H9 (cell line): ENCODE measurements around the gene RAB19. TPM values are rescaled to one million over a fixed set of nuclear protein-coding genes. Genes with fewer than 3 reads are reported as not detected.

Experiments
- DNase-seq: peaks from one replicate; pipeline ENCODE4 v3.0.0-alpha.2; 2017
- H2AFZ ChIP-seq: one replicate; pipeline ENCODE4 v1.6.1; 2013; ENCODE audit warnings: mild to moderate bottlenecking, low read length, control low read depth, moderate library complexity
- H2AK5ac ChIP-seq: 2 replicates; pipeline ENCODE4 v1.6.1; 2013; ENCODE audit warnings: low read length, control low read depth, mixed read lengths; ENCODE audit not compliant: insufficient read length
- H2BK120ac ChIP-seq: one replicate; pipeline ENCODE4 v1.6.1; 2013; ENCODE audit warnings: low read depth, mild to moderate bottlenecking, low read length, control low read depth, inconsistent platforms; ENCODE audit not compliant: poor library complexity, severe bottlenecking
- H2BK12ac ChIP-seq: 2 replicates; pipeline ENCODE4 v1.6.1; 2013; ENCODE audit warnings: low read length, control low read depth, mixed read lengths, low read depth; ENCODE audit not compliant: insufficient read length
- H2BK15ac ChIP-seq: 2 replicates; pipeline ENCODE4 v1.6.1; 2013; ENCODE audit warnings: low read depth, low read length, control low read depth
- H2BK20ac ChIP-seq: one replicate; pipeline ENCODE4 v1.6.1; 2013; ENCODE audit warnings: low read depth, mild to moderate bottlenecking, low read length, control low read depth, inconsistent platforms; ENCODE audit not compliant: poor library complexity, severe bottlenecking
- H2BK5ac ChIP-seq: 2 replicates; pipeline ENCODE4 v1.6.1; 2013; ENCODE audit warnings: low read length, control low read depth, mixed read lengths; ENCODE audit not compliant: insufficient read length
- H3K14ac ChIP-seq: 2 replicates; pipeline ENCODE4 v1.6.1; 2013; ENCODE audit warnings: low read length, control low read depth; ENCODE audit not compliant: insufficient read depth
- H3K18ac ChIP-seq: 2 replicates; pipeline ENCODE4 v1.6.1; 2013; ENCODE audit warnings: low read depth, mild to moderate bottlenecking, mixed read lengths, low read length, control low read depth; ENCODE audit not compliant: insufficient read length
- H3K23ac ChIP-seq: 2 replicates; pipeline ENCODE4 v1.6.1; 2013; ENCODE audit warnings: low read length, control low read depth, mixed read lengths, low read depth; ENCODE audit not compliant: insufficient read length
- H3K23me2 ChIP-seq: 2 replicates; pipeline ENCODE4 v1.6.1; 2013; ENCODE audit warnings: low read depth, mild to moderate bottlenecking, mixed read lengths, low read length, control low read depth; ENCODE audit not compliant: insufficient read length, poor library complexity, severe bottlenecking
- H3K27ac ChIP-seq: 2 replicates; pipeline ENCODE4 v1.5.1; 2013; ENCODE audit warnings: low read length, control low read depth, mixed read lengths, low read depth; ENCODE audit not compliant: insufficient read length
- H3K27me3 ChIP-seq: 2 replicates; pipeline ENCODE4 v1.6.1; 2013; ENCODE audit warnings: low read length, control low read depth, inconsistent platforms; ENCODE audit not compliant: insufficient read depth
- H3K4ac ChIP-seq: 2 replicates; pipeline ENCODE4 v1.6.1; 2013; ENCODE audit warnings: low read depth, mild to moderate bottlenecking, control low read depth, inconsistent platforms, low read length, moderate library complexity
- H3K4me1 ChIP-seq: 2 replicates; pipeline ENCODE4 v1.6.1; 2013; ENCODE audit warnings: low read length, control low read depth, inconsistent platforms; ENCODE audit not compliant: insufficient read depth
- H3K4me2 ChIP-seq: 2 replicates; pipeline ENCODE4 v1.6.1; 2013; ENCODE audit warnings: low read length, control low read depth, mixed read lengths; ENCODE audit not compliant: insufficient read length, insufficient read depth
- H3K56ac ChIP-seq: 2 replicates; pipeline ENCODE4 v1.6.1; 2013; ENCODE audit warnings: low read depth, mild to moderate bottlenecking, mixed read lengths, low read length, control low read depth; ENCODE audit not compliant: insufficient read length
- H3K79me1 ChIP-seq: 2 replicates; pipeline ENCODE4 v1.6.1; 2013; ENCODE audit warnings: low read depth, mild to moderate bottlenecking, moderate library complexity, low read length, control low read depth, inconsistent platforms; ENCODE audit not compliant: insufficient read depth, poor library complexity, severe bottlenecking
- H3K79me2 ChIP-seq: 2 replicates; pipeline ENCODE4 v1.6.1; 2013; ENCODE audit warnings: low read length, control low read depth, inconsistent platforms; ENCODE audit not compliant: insufficient read depth
- H3K9ac ChIP-seq: 2 replicates; pipeline ENCODE4 v1.6.1; 2013; ENCODE audit warnings: low read length, control low read depth, mixed read lengths; ENCODE audit not compliant: insufficient read length; ENCODE audit errors: extremely low read depth
- H3K9me3 ChIP-seq: one replicate; pipeline ENCODE4 v1.6.1; 2013; ENCODE audit warnings: low read depth, low read length, inconsistent platforms; ENCODE audit not compliant: control insufficient read depth
- H3T11ph ChIP-seq: one replicate; pipeline ENCODE4 v1.6.1; 2013; ENCODE audit warnings: mild to moderate bottlenecking, low read length, control low read depth, inconsistent platforms
- H4K20me1 ChIP-seq: one replicate; pipeline ENCODE4 v1.6.1; 2013; ENCODE audit not compliant: control insufficient read depth, insufficient read length, insufficient read depth
- H4K5ac ChIP-seq: 2 replicates; pipeline ENCODE4 v1.6.1; 2013; ENCODE audit warnings: low read depth, mild to moderate bottlenecking, mixed read lengths, low read length, control low read depth; ENCODE audit not compliant: insufficient read length
- H4K8ac ChIP-seq: replicated peaks from 2 replicates; pipeline ENCODE4 v1.6.1; 2013; ENCODE audit warnings: low read length, control low read depth, mixed read lengths, low read depth; ENCODE audit not compliant: insufficient read length
- H4K91ac ChIP-seq: 2 replicates; pipeline ENCODE4 v1.6.1; 2013; ENCODE audit warnings: low read depth, mild to moderate bottlenecking, moderate library complexity, mixed read lengths, low read length, control low read depth; ENCODE audit not compliant: insufficient read length
- H3K27ac Mint-ChIP-seq, 3 experiments: 2 replicates in 2 of 3; 3 replicates in 1 of 3; pipeline ENCODE4 v1.8.0; 2020 to 2021; ENCODE audit warnings: mixed read lengths in 3 of 3, mild to moderate bottlenecking in 1 of 3, moderate library complexity in 1 of 3
- H3K27me3 Mint-ChIP-seq: 2 replicates; pipeline ENCODE4 v1.8.0; 2021; ENCODE audit warnings: low read depth, mild to moderate bottlenecking, moderate library complexity, mixed read lengths
- H3K36me3 Mint-ChIP-seq, 3 experiments: 2 replicates in 2 of 3; 3 replicates in 1 of 3; pipeline ENCODE4 v1.8.0; 2020 to 2021; ENCODE audit warnings: low read depth in 3 of 3, mixed read lengths in 3 of 3; ENCODE audit not compliant: insufficient read depth in 1 of 3
- H3K4me1 Mint-ChIP-seq, 2 experiments: 2 replicates each; pipeline ENCODE4 v1.8.0; 2020; ENCODE audit warnings: mixed read lengths in 2 of 2
- H3K4me3 Mint-ChIP-seq, 2 experiments: 2 replicates in 1 of 2; 3 replicates in 1 of 2; pipeline ENCODE4 v1.8.0; 2020 to 2021; ENCODE audit warnings: mild to moderate bottlenecking in 2 of 2, mixed read lengths in 2 of 2, moderate library complexity in 1 of 2
- H3K9me3 Mint-ChIP-seq, 2 experiments: 2 replicates in 1 of 2; 3 replicates in 1 of 2; pipeline ENCODE4 v1.8.0; 2020; ENCODE audit warnings: mild to moderate bottlenecking in 2 of 2, mixed read lengths in 2 of 2, moderate library complexity in 1 of 2
- CTCF ChIP-seq: fragments of 200-600 bp; sonication (generic); conservative IDR thresholded peaks from 3 replicates; pipeline ENCODE4 v1.8.0; 2021; ENCODE audit warnings: antibody characterized with exemption, mild to moderate bottlenecking
- WGBS: extraction: QIAGEN DNeasy Blood & Tissue Kit; methylation state at CpG from one replicate; pipeline ENCODE4 v1.1.7; 2013; ENCODE audit warnings: missing lambda C conversion rate, low lambda C conversion rate, mixed read lengths; ENCODE audit not compliant: insufficient read length; ENCODE audit errors: extremely low coverage; 5-methylcytosine and 5-hydroxymethylcytosine counted together
- total RNA-seq: library from RNA; stranded (reverse); gene quantifications from 2 replicates; pipeline ENCODE4 v1.2.1, GENCODE V29; 2021

Gene RAB19
- total RNA-seq, 1 experiment from 2014 or later: 15.1 TPM

GRCh38 chr7:140448781-140449480, 45.1 kb downstream of the RAB19 start:
- Histone ChIP-seq H2AK5ac (no peak overlapping the region), H4K8ac (no peak overlapping the region), H3K9me3 (no peaks in the 10 kb centered on the region), H3K14ac (no peak overlapping the region), H4K5ac (no peak overlapping the region), H3K79me2 (no peaks in the 10 kb centered on the region), H2BK20ac (no peak overlapping the region), H3K9ac (no peak overlapping the region), H4K20me1 (no peaks in the 10 kb centered on the region), H3K4ac (no peak overlapping the region), H2BK12ac (no peak overlapping the region), H2AFZ (no peak overlapping the region), H3K4me2 (peak overlapping the region; percentile 44), H3K4me1 (peaks cover 23% of the 10 kb centered on the region; the same call in 1 of the 2 replicates), H3K79me1 (no peaks in the 10 kb centered on the region), H3K27me3 (no peaks in the 10 kb centered on the region), H3K23ac (no peak overlapping the region), H2BK120ac (no peak overlapping the region), H3K23me2 (no peaks in the 10 kb centered on the region), H2BK15ac (no peak overlapping the region), H3K27ac (peak overlapping the region; percentile 93), H3T11ph (no peak overlapping the region), H2BK5ac (peak overlapping the region; percentile 61), H4K91ac (no peak overlapping the region), H3K18ac (no peak overlapping the region), H3K56ac (no peak overlapping the region)
- no peak for TF ChIP-seq CTCF
- H3K4me1 Mint-ChIP-seq: peaks cover 59 to 62% of the 10 kb centered on the region in 2 experiments
- H3K4me3 Mint-ChIP-seq: peak overlapping the region in 1 of 2 experiments; percentile 41; a peak in 1 of 5 replicates
- DNase-seq: no peak
- WGBS: no CpG with 5 or more reads among the region's 4 CpGs
- no peaks in the 10 kb centered on the region; a peak in 2 of 5 replicates for H3K9me3 Mint-ChIP-seq
- H3K27ac Mint-ChIP-seq: peak overlapping the region; percentile 60 to 97 (median 95); a peak in 6 of 7 replicates
- no peaks in the 10 kb centered on the region; the same call in 1 of the 2 replicates for H3K27me3 Mint-ChIP-seq
- peaks cover 17 to 27% (median 19%) of the 10 kb centered on the region in 3 experiments; a peak in 6 of 7 replicates for H3K36me3 Mint-ChIP-seq
